Subcutaneous adipose tissue (tissue), 4 donors: ENCODE results near the gene GRK7. TPM values are rescaled to one million over a fixed set of nuclear protein-coding genes. Genes with fewer than 3 reads are reported as not detected.

Source experiments
- CTCF ChIP-seq: fragments of 450-650 bp; IDR thresholded peaks from one replicate; pipeline ENCODE4 v1.5.1; 2016; ENCODE audit warnings: low read depth, mild to moderate bottlenecking, control low read depth, antibody characterized with exemption, moderate library complexity
- total RNA-seq, 4 donors: library from RNA; depleted of rRNA; stranded (reverse); fragments of >200 nt; gene quantifications; one replicate each; pipeline ENCODE4 v1.1.0, GENCODE V29; 2016

The GRK7 gene
- total RNA-seq, 4 donors from 2014 or later, result 0.16 TPM; not detected in 3

- no peak for TF ChIP-seq CTCF
Measured at GRCh38 chr3:141738022-141738890, 25.0 kb upstream of the GRK7 start, which contains the start of gene RNF7. Gene RNF7 (plus strand): TSS chr3:141738298. CDS start chr3:141738342, 44 bp downstream.

GRCh38 chr3:141738891-141739363 lies 24.3 kb upstream of the GRK7 start:
- no peak for TF ChIP-seq CTCF

GRCh38 chr3:141739731-141740130 lies 23.5 kb upstream of the GRK7 start:
- no peak for TF ChIP-seq CTCF

GRCh38 chr3:141740349-141740748 lies 22.9 kb upstream of the GRK7 start:
- no peak for TF ChIP-seq CTCF

- no peak for TF ChIP-seq CTCF
Measured at GRCh38 chr3:141743305-141743704, 19.9 kb upstream of the GRK7 start.

GRCh38 chr3:141746962-141747361 lies 16.2 kb upstream of the GRK7 start:
- TF ChIP-seq CTCF, result no peak

- TF ChIP-seq CTCF, result no peak
Measured at GRCh38 chr3:141753399-141753798, 9.8 kb upstream of the GRK7 start.
